PC-9 (cell line): ENCODE measurements around the gene MSLN. TPM values are rescaled to one million over a fixed set of nuclear protein-coding genes. Genes with fewer than 3 reads are reported as not detected.

Source experiments
- BruUV-seq: library from RNA; stranded (reverse); fragments of 400-500 nt; replicated peaks from 2 replicates; lab custom pipeline; 2021; lab: Mats Ljungman, UMichigan
- CTCF ChIA-PET: fragments of 300-600 bp; sonication (Branson Sonifier 250); formaldehyde crosslinking; loops from one replicate; lab custom pipeline; 2022; ENCODE audit warnings: antibody characterized with exemption; lab: Charles Lee
- POLR2A ChIA-PET: fragments of 300-600 bp; sonication (Branson Sonifier 250); formaldehyde crosslinking; loops from one replicate; lab custom pipeline; 2022; ENCODE audit warnings: antibody characterized with exemption; ENCODE audit not compliant: unreplicated experiment; lab: Charles Lee
- DNase-seq, 2 experiments: peaks; one replicate each; pipeline versions ENCODE4 v3.0.0 to v3.0.0-alpha.2; 2015 to 2022; ENCODE audit warnings: mixed read lengths in 1 of 2
- H2AFZ ChIP-seq: fragments of 200-600 bp; sonication (generic); 2 replicates; pipeline ENCODE4 v1.8.1; 2017; ENCODE audit warnings: antibody characterized with exemption
- H3F3A ChIP-seq: fragments of 200-600 bp; sonication (generic); 2 replicates; pipeline ENCODE4 v1.8.1; 2017; ENCODE audit warnings: antibody characterized with exemption, mild to moderate bottlenecking, low read depth; ENCODE audit not compliant: insufficient read depth
- H3K27ac ChIP-seq: fragments of 200-600 bp; sonication (generic); 2 replicates; pipeline ENCODE4 v1.6.1; 2016; ENCODE audit warnings: mixed run types
- H3K27me3 ChIP-seq: fragments of 200-600 bp; sonication (generic); 2 replicates; pipeline ENCODE4 v1.6.1; 2016; ENCODE audit warnings: low read depth, mixed run types; ENCODE audit not compliant: insufficient read depth
- H3K36me3 ChIP-seq: fragments of 200-600 bp; sonication (generic); 2 replicates; pipeline ENCODE4 v1.6.1; 2016; ENCODE audit warnings: low read depth, mixed run types
- H3K4me1 ChIP-seq: fragments of 200-600 bp; sonication (generic); replicated peaks from 2 replicates; pipeline ENCODE4 v1.6.1; 2016; ENCODE audit warnings: mixed run types; ENCODE audit not compliant: insufficient read depth
- H3K4me2 ChIP-seq: fragments of 200-600 bp; sonication (generic); 2 replicates; pipeline ENCODE4 v1.6.1; 2017; ENCODE audit warnings: mixed run types
- H3K4me3 ChIP-seq: fragments of 200-600 bp; sonication (generic); 2 replicates; pipeline ENCODE4 v1.6.1; 2016; ENCODE audit warnings: mixed run types
- H3K79me2 ChIP-seq: fragments of 200-600 bp; sonication (generic); 2 replicates; pipeline ENCODE4 v1.6.1; 2017; ENCODE audit warnings: low read depth, mixed run types
- H3K9me2 ChIP-seq: fragments of 200-600 bp; sonication (generic); 2 replicates; pipeline ENCODE4 v1.8.1; 2017; ENCODE audit warnings: mild to moderate bottlenecking; ENCODE audit not compliant: insufficient read depth
- H3K9me3 ChIP-seq: fragments of 200-600 bp; sonication (generic); 2 replicates; pipeline ENCODE4 v1.8.1; 2016; ENCODE audit warnings: low read depth; ENCODE audit not compliant: insufficient read depth
- H4K20me1 ChIP-seq: fragments of 200-600 bp; sonication (generic); 2 replicates; pipeline ENCODE4 v1.8.1; 2017; ENCODE audit not compliant: insufficient read depth
- CTCF ChIP-seq: fragments of 200-600 bp; sonication (generic); conservative IDR thresholded peaks from 2 replicates; pipeline ENCODE4 v1.6.1; 2017; ENCODE audit warnings: mixed run types, antibody characterized with exemption, mild to moderate bottlenecking, moderate library complexity
- EZH2 ChIP-seq: fragments of 200-600 bp; sonication (generic); IDR thresholded peaks from 2 replicates; pipeline ENCODE4 v1.8.0; 2017; ENCODE audit warnings: antibody characterized with exemption, low read depth
- intact Hi-C: fragments of 100-400 bp; cut with micrococcal nuclease; formaldehyde crosslinking; loops from one replicate; pipeline ENCODE4 v1.10.0; 2022; ENCODE audit not compliant: unreplicated experiment
- total RNA-seq: library from RNA; stranded (reverse); gene quantifications from 2 replicates; pipeline ENCODE4 v1.2.3, GENCODE V29; 2021

The MSLN gene
- total RNA-seq, 1 experiment from 2014 or later, result 59.9 TPM

- H3K27ac ChIP-seq, result no peak overlapping the region
- H3F3A ChIP-seq, result peaks cover 4% of the 10 kb centered on the region; the same call in 1 of the 2 replicates
- no peaks in the 10 kb centered on the region for H3K9me2 ChIP-seq
- H4K20me1 ChIP-seq, result no peaks in the 10 kb centered on the region
- peaks cover 11% of the 10 kb centered on the region for H3K4me1 ChIP-seq
- no peak for DNase-seq
- ChIA-PET POLR2A (no interaction called here), CTCF (no interaction called here)
- H3K9me3 ChIP-seq, result no peaks in the 10 kb centered on the region
- H3K4me2 ChIP-seq, result no peak overlapping the region
- H3K27me3 ChIP-seq, result no peaks in the 10 kb centered on the region
- TF ChIP-seq EZH2 (no peak), CTCF (no peak)
- no peak overlapping the region for H3K4me3 ChIP-seq
- no peaks in the 10 kb centered on the region for H3K36me3 ChIP-seq
- BruUV-seq, result no TSS peak
- H2AFZ ChIP-seq, result no peak overlapping the region
- H3K79me2 ChIP-seq, result no peaks in the 10 kb centered on the region
- intact Hi-C loops, result no loop called here
Observed at GRCh38 chr16:765488-765865, 4.9 kb downstream of the MSLN start.

GRCh38 chr16:766008-766819 is 5.7 kb downstream of the MSLN start:
- BruUV-seq, result no TSS peak
- Histone ChIP-seq H3K9me3 (no peaks in the 10 kb centered on the region), H3K4me2 (no peak overlapping the region), H3K9me2 (no peaks in the 10 kb centered on the region), H3K4me3 (no peak overlapping the region), H3K79me2 (no peaks in the 10 kb centered on the region), H3K27me3 (no peaks in the 10 kb centered on the region), H3F3A (peaks cover 4% of the 10 kb centered on the region; the same call in 1 of the 2 replicates), H3K4me1 (peaks cover 4% of the 10 kb centered on the region), H3K27ac (no peak overlapping the region), H3K36me3 (no peaks in the 10 kb centered on the region), H4K20me1 (no peaks in the 10 kb centered on the region), H2AFZ (no peak overlapping the region)
- TF ChIP-seq EZH2, result no peak
- no peak for TF ChIP-seq CTCF
- CTCF ChIA-PET, result no interaction called here
- DNase-seq, result no peak
- intact Hi-C loops, result no loop called here
- POLR2A ChIA-PET, result no interaction called here

GRCh38 chr16:766820-767640 is 6.5 kb downstream of the MSLN start:
- H3K79me2 ChIP-seq, result no peaks in the 10 kb centered on the region
- H3K27me3 ChIP-seq, result no peaks in the 10 kb centered on the region
- H2AFZ ChIP-seq, result no peak overlapping the region
- intact Hi-C loops, result no loop called here
- DNase-seq, result no peak
- H3F3A ChIP-seq, result peaks cover 4% of the 10 kb centered on the region; the same call in 1 of the 2 replicates
- H3K9me3 ChIP-seq, result no peaks in the 10 kb centered on the region
- ChIA-PET CTCF (no interaction called here), POLR2A (no interaction called here)
- no peaks in the 10 kb centered on the region for H3K4me1 ChIP-seq
- TF ChIP-seq CTCF (no peak), EZH2 (no peak)
- no peaks in the 10 kb centered on the region for H3K9me2 ChIP-seq
- no peak overlapping the region for H3K4me3 ChIP-seq
- H3K36me3 ChIP-seq, result no peaks in the 10 kb centered on the region
- H3K27ac ChIP-seq, result no peak overlapping the region
- H4K20me1 ChIP-seq, result no peaks in the 10 kb centered on the region
- no peak overlapping the region for H3K4me2 ChIP-seq
- no TSS peak for BruUV-seq
